CD14-positive monocyte (primary cell): ENCODE measurements around the gene CYTH4. TPM values are rescaled to one million over a fixed set of nuclear protein-coding genes. Genes with fewer than 3 reads are reported as not detected.

ENCODE experiments used
- DNase-seq, 3 donors: peaks; one replicate each; pipeline ENCODE4 v3.0.0-alpha.2; 2011 to 2022
- H2AFZ ChIP-seq: 2 replicates; pipeline ENCODE4 v1.6.0; 2012; ENCODE audit warnings: mild to moderate bottlenecking, low read depth, low read length, inconsistent platforms; ENCODE audit not compliant: insufficient read depth, poor library complexity, severe bottlenecking
- H3K27ac ChIP-seq, 2 donors: 1 replicate in 1 of 2; 2 replicates in 1 of 2; pipeline ENCODE4 v1.5.1; 2012 to 2013; ENCODE audit warnings: low read length in 2 of 2, control low read depth in 1 of 2, inconsistent platforms in 1 of 2, low read depth in 1 of 2, mild to moderate bottlenecking in 1 of 2
- H3K27me3 ChIP-seq, 2 donors: one replicate each; pipeline versions ENCODE4 v1.6.0 to v1.6.1; 2011 to 2013; ENCODE audit warnings: low read length in 2 of 2; ENCODE audit not compliant: control insufficient read depth in 2 of 2, insufficient read depth in 2 of 2
- H3K36me3 ChIP-seq, 2 donors: replicated peaks in 1 of 2; 1 replicate in 1 of 2; 2 replicates in 1 of 2; pipeline versions ENCODE4 v1.5.1 to v1.6.1; 2012 to 2013; ENCODE audit warnings: low read length in 2 of 2, control low read depth in 1 of 2, inconsistent platforms in 1 of 2, mild to moderate bottlenecking in 1 of 2; ENCODE audit not compliant: insufficient read depth in 2 of 2, control insufficient read depth in 1 of 2
- H3K4me1 ChIP-seq, 2 donors: 1 replicate in 1 of 2; 2 replicates in 1 of 2; pipeline versions ENCODE4 v1.5.1 to v1.6.1; 2012 to 2013; ENCODE audit warnings: low read length in 2 of 2, control low read depth in 1 of 2, inconsistent platforms in 1 of 2, mild to moderate bottlenecking in 1 of 2, moderate library complexity in 1 of 2; ENCODE audit not compliant: insufficient read depth in 2 of 2, control insufficient read depth in 1 of 2
- H3K4me2 ChIP-seq: replicated peaks from 2 replicates; pipeline ENCODE3; 2012; ENCODE audit warnings: low read length, moderate library complexity, mild to moderate bottlenecking; ENCODE audit not compliant: poor library complexity, severe bottlenecking; ENCODE audit errors: extremely low read depth
- H3K4me3 ChIP-seq, 3 experiments: fragments of 200-600 bp in 1 of 3; sonication (generic) in 1 of 3; replicated peaks in 1 of 3; 1 replicate in 2 of 3; 2 replicates in 1 of 3; pipeline ENCODE4 v1.5.1; 2011 to 2013; ENCODE audit warnings: low read length in 3 of 3, mild to moderate bottlenecking in 3 of 3, control low read depth in 2 of 3, low read depth in 2 of 3, inconsistent platforms in 1 of 3, moderate library complexity in 1 of 3
- H3K79me2 ChIP-seq: 2 replicates; pipeline ENCODE4 v1.6.0; 2012; ENCODE audit warnings: mild to moderate bottlenecking, control low read depth, inconsistent platforms, low read length, moderate library complexity; ENCODE audit not compliant: insufficient read depth
- H3K9ac ChIP-seq: 2 replicates; pipeline ENCODE4 v1.6.0; 2017; ENCODE audit warnings: low read length, mild to moderate bottlenecking; ENCODE audit not compliant: insufficient read depth, poor library complexity, severe bottlenecking
- H3K9me3 ChIP-seq, 2 donors: replicated peaks in 1 of 2; 1 replicate in 1 of 2; 2 replicates in 1 of 2; pipeline versions ENCODE4 v1.5.1 to v1.6.1; 2012 to 2013; ENCODE audit warnings: low read length in 2 of 2, control low read depth in 1 of 2; ENCODE audit not compliant: control insufficient read depth in 1 of 2, insufficient read depth in 1 of 2
- H4K20me1 ChIP-seq: 2 replicates; pipeline ENCODE4 v1.6.0; 2012; ENCODE audit warnings: mild to moderate bottlenecking, low read length, control low read depth, moderate library complexity; ENCODE audit not compliant: insufficient read depth
- H3K27ac Mint-ChIP-seq, 7 donors: one replicate each; pipeline ENCODE4 v1.8.0; 2020; ENCODE audit warnings: mild to moderate bottlenecking in 7 of 7, mixed read lengths in 7 of 7, moderate library complexity in 6 of 7, inconsistent platforms in 2 of 7
- H3K27me3 Mint-ChIP-seq, 3 donors: one replicate each; pipeline ENCODE4 v1.8.0; 2021 to 2022; ENCODE audit warnings: low read depth in 3 of 3, mild to moderate bottlenecking in 3 of 3, mixed read lengths in 3 of 3, moderate library complexity in 3 of 3, inconsistent platforms in 1 of 3
- H3K36me3 Mint-ChIP-seq, 2 donors: one replicate each; pipeline ENCODE4 v1.8.0; 2020; ENCODE audit warnings: mixed read lengths in 2 of 2, inconsistent platforms in 1 of 2, mild to moderate bottlenecking in 1 of 2
- H3K4me1 Mint-ChIP-seq: one replicate; pipeline ENCODE4 v1.8.0; 2020; ENCODE audit warnings: mild to moderate bottlenecking, mixed read lengths
- H3K4me3 Mint-ChIP-seq, 2 donors: one replicate each; pipeline ENCODE4 v1.8.0; 2020; ENCODE audit warnings: mild to moderate bottlenecking in 2 of 2, mixed read lengths in 2 of 2, moderate library complexity in 1 of 2
- H3K9me3 Mint-ChIP-seq, 7 donors: one replicate each; pipeline ENCODE4 v1.8.0; 2020 to 2022; ENCODE audit warnings: mixed read lengths in 7 of 7, mild to moderate bottlenecking in 6 of 7, moderate library complexity in 6 of 7, inconsistent platforms in 2 of 7
- WGBS: methylation state at CpG from one replicate; pipeline ENCODE4 v1.1.5; 2013; ENCODE audit warnings: missing lambda C conversion rate; ENCODE audit not compliant: insufficient coverage; 5-methylcytosine and 5-hydroxymethylcytosine counted together
- intact Hi-C, 2 donors: fragments of 100-400 bp; cut with micrococcal nuclease; formaldehyde crosslinking; loops; one replicate each; pipeline versions ENCODE4 v1.15.0 to v1.15.1; 2023
- polyA plus RNA-seq, 3 donors: library from polyadenylated mRNA; depleted of rRNA in 1 of 3; unstranded in 2 of 3; stranded (reverse) in 1 of 3; fragments of 300-500 nt in 2 of 3; fragments of >200 nt in 1 of 3; fragmentation: Illumina TruSeq in 2 of 3; gene quantifications; 1 replicate in 2 of 3; 2 replicates in 1 of 3; pipeline ENCODE4 v1.2.3, GENCODE V29; 2012 to 2021
- TF ChIP-seq, protein P1 (sequence below): fragments of 200-600 bp; IDR thresholded peaks from one replicate; pipeline ENCODE4 v1.8.0; 2022; ENCODE audit warnings: antibody characterized with exemption, mild to moderate bottlenecking

The CYTH4 gene
- polyA plus RNA-seq, 3 donors: 51.0 to 254 (median 70.0) TPM

DNA sequence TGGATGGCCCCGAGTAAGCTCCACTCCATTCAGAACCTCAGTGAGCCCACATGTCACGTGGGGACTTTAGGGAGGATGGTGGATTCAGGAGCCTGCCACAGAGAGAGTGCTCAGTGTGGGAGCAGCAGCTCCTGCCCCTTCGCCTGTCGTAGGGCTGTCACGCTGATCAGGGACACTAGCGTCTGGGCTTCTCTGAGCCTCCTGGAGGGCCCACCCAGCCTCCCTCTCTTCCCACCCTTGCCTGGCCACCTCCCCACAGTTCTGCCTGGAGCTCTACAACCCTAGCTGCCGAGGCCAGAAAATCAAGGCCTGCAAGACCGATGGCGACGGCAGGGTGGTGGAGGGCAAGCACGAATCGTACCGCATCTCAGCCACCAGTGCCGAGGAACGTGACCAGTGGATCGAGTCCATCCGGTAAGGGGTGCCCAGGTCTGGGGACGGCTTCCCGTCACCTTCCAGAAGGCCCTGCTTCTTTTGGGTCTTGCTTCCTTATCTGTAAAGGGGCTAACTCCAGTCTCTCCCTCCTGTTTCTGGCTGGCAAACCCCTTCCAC is 29.5 kb downstream of the CYTH4 start:
- TF ChIP-seq, protein P1, sequence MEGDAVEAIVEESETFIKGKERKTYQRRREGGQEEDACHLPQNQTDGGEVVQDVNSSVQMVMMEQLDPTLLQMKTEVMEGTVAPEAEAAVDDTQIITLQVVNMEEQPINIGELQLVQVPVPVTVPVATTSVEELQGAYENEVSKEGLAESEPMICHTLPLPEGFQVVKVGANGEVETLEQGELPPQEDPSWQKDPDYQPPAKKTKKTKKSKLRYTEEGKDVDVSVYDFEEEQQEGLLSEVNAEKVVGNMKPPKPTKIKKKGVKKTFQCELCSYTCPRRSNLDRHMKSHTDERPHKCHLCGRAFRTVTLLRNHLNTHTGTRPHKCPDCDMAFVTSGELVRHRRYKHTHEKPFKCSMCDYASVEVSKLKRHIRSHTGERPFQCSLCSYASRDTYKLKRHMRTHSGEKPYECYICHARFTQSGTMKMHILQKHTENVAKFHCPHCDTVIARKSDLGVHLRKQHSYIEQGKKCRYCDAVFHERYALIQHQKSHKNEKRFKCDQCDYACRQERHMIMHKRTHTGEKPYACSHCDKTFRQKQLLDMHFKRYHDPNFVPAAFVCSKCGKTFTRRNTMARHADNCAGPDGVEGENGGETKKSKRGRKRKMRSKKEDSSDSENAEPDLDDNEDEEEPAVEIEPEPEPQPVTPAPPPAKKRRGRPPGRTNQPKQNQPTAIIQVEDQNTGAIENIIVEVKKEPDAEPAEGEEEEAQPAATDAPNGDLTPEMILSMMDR: no peak
- peaks cover 32% of the 10 kb centered on the region for H4K20me1 ChIP-seq
- peaks cover 0 to 6% (median 0%) of the 10 kb centered on the region in 3 donors for H3K27me3 Mint-ChIP-seq
- H3K79me2 ChIP-seq: peaks cover 33% of the 10 kb centered on the region
- H3K4me3 ChIP-seq: peak overlapping the region in 1 of 3 experiments; percentile 45
- 87% methylated on average over 19 of the region's 19 CpGs for WGBS
- H3K9ac ChIP-seq: peak overlapping the region; percentile 71
- intact Hi-C loops: loop anchor here in 1 of 2 donors (2.0 kb wide), 1 partner anchor 41 kb away; no protein-coding TSS in a partner anchor
- H3K9me3 Mint-ChIP-seq: peaks cover 0 to 3% (median 0%) of the 10 kb centered on the region in 7 donors
- H3K4me1 ChIP-seq: peaks cover 94 to 97% of the 10 kb centered on the region in 2 donors
- no peak for DNase-seq
- H3K4me2 ChIP-seq: peak overlapping the region; percentile 43
- H3K36me3 ChIP-seq: peaks cover 58 to 68% of the 10 kb centered on the region in 2 donors
- peak overlapping the region; percentile 15 to 16 for H3K4me3 Mint-ChIP-seq
- peak overlapping the region; percentile 95 to 98 (median 98) for H3K27ac Mint-ChIP-seq
- H3K27me3 ChIP-seq: no peaks in the 10 kb centered on the region
- H3K36me3 Mint-ChIP-seq: peaks cover 72 to 78% of the 10 kb centered on the region in 2 donors
- H3K4me1 Mint-ChIP-seq: peaks cover 94% of the 10 kb centered on the region
- no peak overlapping the region for H2AFZ ChIP-seq
- H3K9me3 ChIP-seq: no peaks in the 10 kb centered on the region
- H3K27ac ChIP-seq: peak overlapping the region; percentile 95 to 96

DNA sequence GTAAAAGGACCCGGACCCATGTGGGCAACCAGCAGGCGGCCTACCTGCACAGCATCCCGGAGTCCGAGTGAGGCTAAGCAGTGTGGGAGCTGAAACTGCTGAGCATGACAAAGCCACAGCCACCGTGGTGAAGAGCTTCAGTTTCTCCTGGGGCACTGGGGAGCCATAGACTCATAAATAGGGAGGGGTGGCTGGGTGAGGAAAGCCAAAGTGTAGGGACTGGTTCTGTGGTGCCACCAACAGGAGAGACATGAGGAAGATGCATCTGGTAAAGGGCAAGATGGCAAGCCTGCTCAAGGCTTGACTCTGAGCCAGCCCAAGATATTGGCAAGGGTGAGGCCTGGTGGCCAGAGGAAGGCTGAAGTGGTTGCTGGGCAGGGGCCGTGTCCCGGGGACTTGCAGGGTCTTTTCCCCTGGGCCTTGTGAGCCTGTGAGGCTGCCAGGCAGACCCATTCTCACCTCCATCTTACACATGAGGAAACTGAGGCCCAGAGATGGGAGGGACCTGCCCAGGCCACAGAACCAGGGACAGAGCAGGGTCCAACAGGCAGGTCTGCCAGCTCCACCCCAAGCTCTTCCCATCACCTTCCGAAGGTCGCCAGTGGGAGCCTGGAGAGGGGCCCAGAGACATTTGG is 30.4 kb downstream of the CYTH4 start:
- Histone ChIP-seq H3K9me3 (no peaks in the 10 kb centered on the region), H3K36me3 (peaks cover 56 to 68% of the 10 kb centered on the region in 2 donors), H3K27ac (peak overlapping the region; percentile 95 to 96), H3K27me3 (no peaks in the 10 kb centered on the region), H3K79me2 (peaks cover 33% of the 10 kb centered on the region), H3K4me2 (peak overlapping the region; percentile 2), H3K4me1 (peaks cover 86 to 93% of the 10 kb centered on the region in 2 donors), H4K20me1 (peaks cover 31% of the 10 kb centered on the region), H3K9ac (no peak overlapping the region), H3K4me3 (no peak overlapping the region), H2AFZ (no peak overlapping the region)
- TF ChIP-seq, protein P1: no peak
- Mint-ChIP-seq H3K4me3 (peak overlapping the region in 1 of 2 donors; percentile 15), H3K4me1 (peaks cover 88% of the 10 kb centered on the region), H3K27me3 (peaks cover 0 to 6% (median 3%) of the 10 kb centered on the region in 3 donors), H3K36me3 (peaks cover 70 to 73% of the 10 kb centered on the region in 2 donors), H3K27ac (peak overlapping the region; percentile 20 to 98 (median 97)), H3K9me3 (peaks cover 0 to 3% (median 0%) of the 10 kb centered on the region in 7 donors)
- intact Hi-C loops: no loop called here
- DNase-seq: no peak
- WGBS: 80% methylated on average over 7 of the region's 9 CpGs
